Renal pelvis (tissue), 4 donors: ENCODE results near the gene FMO5. TPM values are rescaled to one million over a fixed set of nuclear protein-coding genes. Genes with fewer than 3 reads are reported as not detected.
"Not testable (repeated sequence)": the region's sequence is repeated elsewhere in the genome, so short reads cannot be mapped to it uniquely, and the experiment has no call there.

Source experiments
- DNase-seq: peaks from one replicate; pipeline ENCODE4 v3.0.0-alpha.2; 2013
- polyA plus RNA-seq, 3 donors: library from polyadenylated mRNA; unstranded; fragments of 120-200 nt; gene quantifications; one replicate each; pipeline ENCODE4 v1.2.1, GENCODE V29; 2013; ENCODE audit not compliant: insufficient read length in 3 of 3

The FMO5 gene
- polyA plus RNA-seq, 3 donors: 6.3 to 11.6 (median 7.9) TPM

GRCh38 chr1:147209825-147210821, 15.0 kb downstream of the FMO5 start:
- no peak for DNase-seq

GRCh38 chr1:147208619-147209018, 16.5 kb downstream of the FMO5 start:
- no peak for DNase-seq

GRCh38 chr1:147207192-147207591, 17.9 kb downstream of the FMO5 start:
- DNase-seq: no peak

GRCh38 chr1:147204080-147204479, 21.1 kb downstream of the FMO5 start:
- no peak for DNase-seq

GRCh38 chr1:147202576-147202975, 22.6 kb downstream of the FMO5 start:
- DNase-seq: no peak

- DNase-seq: no peak
Measured at GRCh38 chr1:147201786-147202185, 23.4 kb downstream of the FMO5 start.

GRCh38 chr1:147201276-147201675, 23.9 kb downstream of the FMO5 start:
- no peak for DNase-seq

GRCh38 chr1:147197324-147197723, 27.8 kb downstream of the FMO5 start:
- not testable (repeated sequence) for DNase-seq

GRCh38 chr1:147189514-147189913, 35.6 kb downstream of the FMO5 start:
- DNase-seq: no peak

GRCh38 chr1:147185432-147185831, 39.7 kb downstream of the FMO5 start:
- DNase-seq: no peak

GRCh38 chr1:147177611-147178380, 47.3 kb downstream of the FMO5 start:
- no peak for DNase-seq

- peak; percentile 96 for DNase-seq
Measured at GRCh38 chr1:147172168-147173016, 52.7 kb downstream of the FMO5 start, which contains the start of gene PRKAB2. Gene PRKAB2 (minus strand): TSS chr1:147172470. CDS start chr1:147172144, 326 bp downstream.

- no peak for DNase-seq
Measured at GRCh38 chr1:147171399-147172167, 53.6 kb downstream of the FMO5 start.

GRCh38 chr1:147169840-147170674, 55.1 kb downstream of the FMO5 start:
- DNase-seq: no peak

GRCh38 chr1:147169171-147169570, 56.0 kb downstream of the FMO5 start:
- no peak for DNase-seq

- DNase-seq: no peak
Measured at GRCh38 chr1:147168626-147169058, 56.5 kb downstream of the FMO5 start.

- DNase-seq: no peak
Measured at GRCh38 chr1:147167365-147167764, 57.8 kb downstream of the FMO5 start.

GRCh38 chr1:147163019-147163418, 62.1 kb downstream of the FMO5 start:
- DNase-seq: no peak

GRCh38 chr1:147162093-147162492, 63.0 kb downstream of the FMO5 start:
- no peak for DNase-seq

GRCh38 chr1:147157116-147157515, 68.0 kb downstream of the FMO5 start:
- not testable (repeated sequence) for DNase-seq
